HepG2 (cell line): ENCODE results near the gene PPIB. TPM values are rescaled to one million over a fixed set of nuclear protein-coding genes. Genes with fewer than 3 reads are reported as not detected.
A peak's percentile ranks its signal among the peaks of the same experiment; 100 is the strongest.

ENCODE experiments used
- ISX ChIP-seq: sonication (generic); formaldehyde crosslinking; conservative IDR thresholded peaks from 2 replicates; pipeline ENCODE4 v1.5.0; 2020; ENCODE audit warnings: missing genetic modification reagents
- MED13 ChIP-seq: sonication (generic); formaldehyde crosslinking; IDR thresholded peaks from 2 replicates; pipeline ENCODE4 v1.5.0; 2020; ENCODE audit warnings: missing genetic modification reagents
- NKX3-1 ChIP-seq: sonication (generic); formaldehyde crosslinking; IDR thresholded peaks from 2 replicates; pipeline ENCODE4 v1.5.0; 2020; ENCODE audit warnings: missing genetic modification reagents
- NONO ChIP-seq, 2 experiments: fragments of 450-650 bp in 1 of 2; sonication (generic) in 1 of 2; formaldehyde crosslinking in 1 of 2; IDR thresholded peaks in 1 of 2; conservative IDR thresholded peaks in 1 of 2; 2 replicates each; pipeline versions ENCODE4 v1.6.1 to v1.8.0; 2017 to 2022; ENCODE audit warnings: mild to moderate bottlenecking in 1 of 2, missing genetic modification reagents in 1 of 2, moderate library complexity in 1 of 2
- SOX6 ChIP-seq, 2 experiments: fragments of 450-650 bp in 1 of 2; sonication (generic) in 1 of 2; formaldehyde crosslinking in 1 of 2; IDR thresholded peaks; 2 replicates each; pipeline versions ENCODE4 v1.4.0 to v1.6.1; 2017 to 2020; ENCODE audit warnings: antibody characterized with exemption in 1 of 2, mild to moderate bottlenecking in 1 of 2, missing genetic modification reagents in 1 of 2
- ZNF121 ChIP-seq: sonication (generic); formaldehyde crosslinking; IDR thresholded peaks from 2 replicates; pipeline ENCODE4 v1.5.0; 2020; ENCODE audit warnings: mild to moderate bottlenecking, missing genetic modification reagents
- ZNF326 ChIP-seq: sonication (generic); formaldehyde crosslinking; IDR thresholded peaks from 2 replicates; pipeline ENCODE4 v1.4.0; 2020; ENCODE audit warnings: missing genetic modification reagents, borderline replicate concordance
- polyA plus RNA-seq, 8 experiments: library from polyadenylated mRNA; depleted of rRNA in 3 of 8; stranded (reverse) in 7 of 8; unstranded in 1 of 8; fragments of >200 nt; fragmentation: Illumina TruSeq in 4 of 8; extraction: Trizol in 4 of 8; gene quantifications; 2 replicates each; pipeline versions ENCODE4 v1.2.1 to v1.2.3, GENCODE V29; 2011 to 2016; ENCODE audit warnings: low read depth in 4 of 8, missing spikeins in 1 of 8, mixed read lengths in 1 of 8; ENCODE audit not compliant: insufficient read depth in 1 of 8
- total RNA-seq, 5 experiments: library from RNA; depleted of rRNA; stranded (reverse); fragments of >200 nt; fragmentation: Illumina TruSeq; extraction: Trizol; gene quantifications; 2 replicates each; pipeline ENCODE4 v1.2.3, GENCODE V29; 2016; ENCODE audit warnings: low read depth in 1 of 5
- TF ChIP-seq, protein P1 (sequence below): sonication (generic); formaldehyde crosslinking; IDR thresholded peaks from one replicate; pipeline ENCODE4 v1.5.1; 2020; ENCODE audit warnings: mild to moderate bottlenecking, missing genetic modification reagents; ENCODE audit errors: not compliant biosample characterization
- TF ChIP-seq, protein P2 (sequence below): sonication (generic); formaldehyde crosslinking; IDR thresholded peaks from 2 replicates; pipeline ENCODE4 v1.4.0; 2020; ENCODE audit warnings: missing genetic modification reagents
- TF ChIP-seq, protein P3 (sequence below): sonication (generic); formaldehyde crosslinking; IDR thresholded peaks from 2 replicates; pipeline ENCODE4 v1.8.0; 2022; ENCODE audit warnings: mild to moderate bottlenecking, missing genetic modification reagents
- TF ChIP-seq, protein P4 (sequence below): IDR thresholded peaks from 2 replicates; pipeline ENCODE4 v1.6.1; 2016; ENCODE audit warnings: missing compliant biosample characterization, missing genetic modification reagents, borderline replicate concordance
- TF ChIP-seq, protein P5 (sequence below): sonication (generic); formaldehyde crosslinking; IDR thresholded peaks from 2 replicates; pipeline ENCODE4 v1.4.0; 2020; ENCODE audit warnings: missing genetic modification reagents
- TF ChIP-seq, protein P6 (sequence below): IDR thresholded peaks from 2 replicates; pipeline ENCODE4 v1.6.1; 2016

Gene PPIB
- total and polyA plus RNA-seq, 2 of the 13 experiments (the other 11 are each of a cell fraction or from before 2014, with no cell fraction given) = 780 to 882 TPM

DNA sequence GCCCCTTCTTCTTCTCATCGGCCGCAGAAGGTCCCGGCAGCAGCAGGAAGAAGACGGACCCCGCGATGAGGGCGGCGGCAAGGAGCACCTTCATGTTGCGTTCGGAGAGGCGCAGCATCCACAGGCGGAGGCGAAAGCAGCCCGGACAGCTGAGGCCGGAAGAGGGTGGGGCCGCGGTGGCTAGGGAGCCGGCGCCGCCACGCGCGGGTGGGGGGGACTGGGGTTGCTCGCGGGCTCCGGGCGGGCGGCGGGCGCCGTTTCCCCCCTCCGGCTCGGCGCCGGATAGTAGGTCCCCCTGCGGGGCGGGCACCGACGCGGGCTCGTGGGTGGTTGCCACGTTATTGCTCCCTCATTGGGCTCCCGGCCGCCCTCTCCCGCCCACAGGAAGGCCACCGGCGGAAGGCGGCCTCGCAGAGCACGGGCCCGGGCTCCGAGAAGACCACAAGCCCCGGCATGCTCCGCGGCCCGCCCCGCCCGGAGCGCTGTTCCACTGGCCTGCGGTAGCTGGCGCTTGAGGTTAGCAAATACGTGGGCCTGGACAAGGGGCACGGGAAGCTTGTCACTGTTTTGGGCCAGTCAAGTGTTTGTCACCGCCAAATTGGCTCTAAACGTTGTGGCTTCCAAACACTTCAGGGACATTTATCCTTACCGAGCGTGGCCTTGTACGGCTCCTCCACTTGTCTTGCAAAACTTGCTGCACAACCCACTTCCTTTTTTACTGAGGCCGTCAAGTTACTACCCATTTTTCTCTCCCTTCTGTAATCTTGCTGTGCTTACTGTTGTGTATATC is at the start of gene PPIB (continued):
- TF ChIP-seq, protein P1, sequence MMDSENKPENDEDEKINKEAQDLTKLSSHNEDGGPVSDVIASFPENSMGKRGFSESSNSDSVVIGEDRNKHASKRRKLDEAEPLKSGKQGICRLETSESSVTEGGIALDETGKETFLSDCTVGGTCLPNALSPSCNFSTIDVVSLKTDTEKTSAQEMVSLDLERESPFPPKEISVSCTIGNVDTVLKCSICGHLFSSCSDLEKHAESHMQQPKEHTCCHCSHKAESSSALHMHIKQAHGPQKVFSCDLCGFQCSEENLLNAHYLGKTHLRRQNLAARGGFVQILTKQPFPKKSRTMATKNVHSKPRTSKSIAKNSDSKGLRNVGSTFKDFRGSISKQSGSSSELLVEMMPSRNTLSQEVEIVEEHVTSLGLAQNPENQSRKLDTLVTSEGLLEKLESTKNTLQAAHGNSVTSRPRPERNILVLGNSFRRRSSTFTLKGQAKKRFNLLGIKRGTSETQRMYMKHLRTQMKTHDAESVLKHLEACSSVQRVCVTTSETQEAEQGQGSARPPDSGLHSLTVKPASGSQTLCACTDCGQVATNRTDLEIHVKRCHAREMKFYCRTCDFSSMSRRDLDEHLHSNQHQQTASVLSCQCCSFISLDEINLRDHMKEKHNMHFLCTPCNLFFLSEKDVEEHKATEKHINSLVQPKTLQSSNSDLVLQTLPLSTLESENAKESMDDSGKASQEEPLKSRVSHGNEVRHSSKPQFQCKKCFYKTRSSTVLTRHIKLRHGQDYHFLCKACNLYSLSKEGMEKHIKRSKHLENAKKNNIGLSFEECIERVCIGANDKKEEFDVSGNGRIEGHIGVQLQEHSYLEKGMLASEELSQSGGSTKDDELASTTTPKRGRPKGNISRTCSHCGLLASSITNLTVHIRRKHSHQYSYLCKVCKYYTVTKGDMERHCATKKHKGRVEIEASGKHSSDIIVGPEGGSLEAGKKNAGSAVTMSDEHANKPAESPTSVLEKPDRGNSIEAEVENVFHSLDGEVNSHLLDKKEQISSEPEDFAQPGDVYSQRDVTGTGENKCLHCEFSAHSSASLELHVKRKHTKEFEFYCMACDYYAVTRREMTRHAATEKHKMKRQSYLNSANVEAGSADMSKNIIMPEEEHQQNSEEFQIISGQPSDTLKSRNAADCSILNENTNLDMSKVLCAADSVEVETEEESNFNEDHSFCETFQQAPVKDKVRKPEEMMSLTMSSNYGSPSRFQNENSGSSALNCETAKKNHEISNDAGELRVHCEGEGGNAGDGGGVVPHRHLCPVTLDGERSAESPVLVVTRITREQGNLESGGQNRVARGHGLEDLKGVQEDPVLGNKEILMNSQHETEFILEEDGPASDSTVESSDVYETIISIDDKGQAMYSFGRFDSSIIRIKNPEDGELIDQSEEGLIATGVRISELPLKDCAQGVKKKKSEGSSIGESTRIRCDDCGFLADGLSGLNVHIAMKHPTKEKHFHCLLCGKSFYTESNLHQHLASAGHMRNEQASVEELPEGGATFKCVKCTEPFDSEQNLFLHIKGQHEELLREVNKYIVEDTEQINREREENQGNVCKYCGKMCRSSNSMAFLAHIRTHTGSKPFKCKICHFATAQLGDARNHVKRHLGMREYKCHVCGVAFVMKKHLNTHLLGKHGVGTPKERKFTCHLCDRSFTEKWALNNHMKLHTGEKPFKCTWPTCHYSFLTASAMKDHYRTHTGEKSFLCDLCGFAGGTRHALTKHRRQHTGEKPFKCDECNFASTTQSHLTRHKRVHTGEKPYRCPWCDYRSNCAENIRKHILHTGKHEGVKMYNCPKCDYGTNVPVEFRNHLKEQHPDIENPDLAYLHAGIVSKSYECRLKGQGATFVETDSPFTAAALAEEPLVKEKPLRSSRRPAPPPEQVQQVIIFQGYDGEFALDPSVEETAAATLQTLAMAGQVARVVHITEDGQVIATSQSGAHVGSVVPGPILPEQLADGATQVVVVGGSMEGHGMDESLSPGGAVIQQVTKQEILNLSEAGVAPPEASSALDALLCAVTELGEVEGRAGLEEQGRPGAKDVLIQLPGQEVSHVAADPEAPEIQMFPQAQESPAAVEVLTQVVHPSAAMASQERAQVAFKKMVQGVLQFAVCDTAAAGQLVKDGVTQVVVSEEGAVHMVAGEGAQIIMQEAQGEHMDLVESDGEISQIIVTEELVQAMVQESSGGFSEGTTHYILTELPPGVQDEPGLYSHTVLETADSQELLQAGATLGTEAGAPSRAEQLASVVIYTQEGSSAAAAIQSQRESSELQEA (CRISPR knock-in tag) = peak; percentile 73
- TF ChIP-seq SOX6 (IDR thresholded peaks at IDR 0.05) = no peak
- peak; percentile 36; the same call in 1 of the 2 replicates for TF ChIP-seq SOX6 (CRISPR knock-in tag; IDR thresholded peaks at IDR 0.05)
- TF ChIP-seq, protein P2, sequence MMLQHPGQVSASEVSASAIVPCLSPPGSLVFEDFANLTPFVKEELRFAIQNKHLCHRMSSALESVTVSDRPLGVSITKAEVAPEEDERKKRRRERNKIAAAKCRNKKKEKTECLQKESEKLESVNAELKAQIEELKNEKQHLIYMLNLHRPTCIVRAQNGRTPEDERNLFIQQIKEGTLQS (CRISPR knock-in tag) = no peak
- TF ChIP-seq, protein P3, sequence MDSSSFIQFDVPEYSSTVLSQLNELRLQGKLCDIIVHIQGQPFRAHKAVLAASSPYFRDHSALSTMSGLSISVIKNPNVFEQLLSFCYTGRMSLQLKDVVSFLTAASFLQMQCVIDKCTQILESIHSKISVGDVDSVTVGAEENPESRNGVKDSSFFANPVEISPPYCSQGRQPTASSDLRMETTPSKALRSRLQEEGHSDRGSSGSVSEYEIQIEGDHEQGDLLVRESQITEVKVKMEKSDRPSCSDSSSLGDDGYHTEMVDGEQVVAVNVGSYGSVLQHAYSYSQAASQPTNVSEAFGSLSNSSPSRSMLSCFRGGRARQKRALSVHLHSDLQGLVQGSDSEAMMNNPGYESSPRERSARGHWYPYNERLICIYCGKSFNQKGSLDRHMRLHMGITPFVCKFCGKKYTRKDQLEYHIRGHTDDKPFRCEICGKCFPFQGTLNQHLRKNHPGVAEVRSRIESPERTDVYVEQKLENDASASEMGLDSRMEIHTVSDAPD = no peak
- 0 out of 2 replicates have a peak, but pooled peaks have one; percentile 46 for TF ChIP-seq ZNF121 (CRISPR knock-in tag)
- TF ChIP-seq, protein P4, sequence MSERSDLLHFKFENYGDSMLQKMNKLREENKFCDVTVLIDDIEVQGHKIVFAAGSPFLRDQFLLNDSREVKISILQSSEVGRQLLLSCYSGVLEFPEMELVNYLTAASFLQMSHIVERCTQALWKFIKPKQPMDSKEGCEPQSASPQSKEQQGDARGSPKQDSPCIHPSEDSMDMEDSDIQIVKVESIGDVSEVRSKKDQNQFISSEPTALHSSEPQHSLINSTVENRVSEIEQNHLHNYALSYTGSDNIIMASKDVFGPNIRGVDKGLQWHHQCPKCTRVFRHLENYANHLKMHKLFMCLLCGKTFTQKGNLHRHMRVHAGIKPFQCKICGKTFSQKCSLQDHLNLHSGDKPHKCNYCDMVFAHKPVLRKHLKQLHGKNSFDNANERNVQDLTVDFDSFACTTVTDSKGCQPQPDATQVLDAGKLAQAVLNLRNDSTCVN (CRISPR knock-in tag) = peak; percentile 35; the same call in 1 of the 2 replicates
- TF ChIP-seq ISX (CRISPR knock-in tag) = no peak
- no peak for TF ChIP-seq ZNF326 (CRISPR knock-in tag)
- peak; percentile 60 for TF ChIP-seq NKX3-1
- no peak; the same call in none of the 2 replicates for TF ChIP-seq MED13
- TF ChIP-seq, protein P5, sequence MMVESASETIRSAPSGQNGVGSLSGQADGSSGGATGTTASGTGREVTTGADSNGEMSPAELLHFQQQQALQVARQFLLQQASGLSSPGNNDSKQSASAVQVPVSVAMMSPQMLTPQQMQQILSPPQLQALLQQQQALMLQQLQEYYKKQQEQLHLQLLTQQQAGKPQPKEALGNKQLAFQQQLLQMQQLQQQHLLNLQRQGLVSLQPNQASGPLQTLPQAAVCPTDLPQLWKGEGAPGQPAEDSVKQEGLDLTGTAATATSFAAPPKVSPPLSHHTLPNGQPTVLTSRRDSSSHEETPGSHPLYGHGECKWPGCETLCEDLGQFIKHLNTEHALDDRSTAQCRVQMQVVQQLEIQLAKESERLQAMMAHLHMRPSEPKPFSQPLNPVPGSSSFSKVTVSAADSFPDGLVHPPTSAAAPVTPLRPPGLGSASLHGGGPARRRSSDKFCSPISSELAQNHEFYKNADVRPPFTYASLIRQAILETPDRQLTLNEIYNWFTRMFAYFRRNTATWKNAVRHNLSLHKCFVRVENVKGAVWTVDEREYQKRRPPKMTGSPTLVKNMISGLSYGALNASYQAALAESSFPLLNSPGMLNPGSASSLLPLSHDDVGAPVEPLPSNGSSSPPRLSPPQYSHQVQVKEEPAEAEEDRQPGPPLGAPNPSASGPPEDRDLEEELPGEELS (CRISPR knock-in tag) = no peak
- TF ChIP-seq, protein P6, sequence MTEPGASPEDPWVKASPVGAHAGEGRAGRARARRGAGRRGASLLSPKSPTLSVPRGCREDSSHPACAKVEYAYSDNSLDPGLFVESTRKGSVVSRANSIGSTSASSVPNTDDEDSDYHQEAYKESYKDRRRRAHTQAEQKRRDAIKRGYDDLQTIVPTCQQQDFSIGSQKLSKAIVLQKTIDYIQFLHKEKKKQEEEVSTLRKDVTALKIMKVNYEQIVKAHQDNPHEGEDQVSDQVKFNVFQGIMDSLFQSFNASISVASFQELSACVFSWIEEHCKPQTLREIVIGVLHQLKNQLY (CRISPR knock-in tag) = no peak
- no peak for TF ChIP-seq NONO (IDR thresholded peaks at IDR 0.05)
- TF ChIP-seq NONO (CRISPR knock-in tag; conservative IDR thresholded peaks at IDR 0.05) = peak; percentile 78
